Occipital lobe (tissue), 2 donors: ENCODE measurements around the gene PLEKHA4. TPM values are rescaled to one million over a fixed set of nuclear protein-coding genes. Genes with fewer than 3 reads are reported as not detected.

Experiments
- DNase-seq: peaks from one replicate; lab custom pipeline; 2025; lab: John Stamatoyannopoulos, UW
- total RNA-seq: library from RNA; depleted of rRNA; stranded (reverse); fragments of >200 nt; gene quantifications from one replicate; pipeline ENCODE4 v1.2.3, GENCODE V29; 2014

The PLEKHA4 gene
- total RNA-seq, 1 donor from 2014 or later = 0.31 TPM

- no peak for DNase-seq
Measured at GRCh38 chr19:48833049-48833448, 35.4 kb downstream of the PLEKHA4 start.

- no peak for DNase-seq
Measured at GRCh38 chr19:48830965-48831364, 37.5 kb downstream of the PLEKHA4 start.

GRCh38 chr19:48830088-48830487 is 38.3 kb downstream of the PLEKHA4 start:
- no peak for DNase-seq

- no peak for DNase-seq
Measured at GRCh38 chr19:48826606-48827020, 41.8 kb downstream of the PLEKHA4 start.

- DNase-seq = no peak
Measured at GRCh38 chr19:48822514-48822913, 45.9 kb downstream of the PLEKHA4 start.

GRCh38 chr19:48821633-48822032 is 46.8 kb downstream of the PLEKHA4 start:
- DNase-seq = no peak

- no peak for DNase-seq
Measured at GRCh38 chr19:48819366-48819816, 49.0 kb downstream of the PLEKHA4 start.

- DNase-seq = no peak
Measured at GRCh38 chr19:48818234-48818820, 50.1 kb downstream of the PLEKHA4 start.

GRCh38 chr19:48817585-48818124 is 50.8 kb downstream of the PLEKHA4 start:
- no peak for DNase-seq

- no peak for DNase-seq
Measured at GRCh38 chr19:48815870-48816501, 52.4 kb downstream of the PLEKHA4 start.

GRCh38 chr19:48814895-48815294 is 53.5 kb downstream of the PLEKHA4 start:
- DNase-seq = no peak

GRCh38 chr19:48813123-48813913 is 55.1 kb downstream of the PLEKHA4 start:
- no peak for DNase-seq

GRCh38 chr19:48812094-48812929 is 56.1 kb downstream of the PLEKHA4 start:
- peak; percentile 72 for DNase-seq

- DNase-seq = no peak
Measured at GRCh38 chr19:48810151-48810550, 58.3 kb downstream of the PLEKHA4 start.

GRCh38 chr19:48807590-48808308 is 60.7 kb downstream of the PLEKHA4 start:
- DNase-seq = no peak

GRCh38 chr19:48806818-48807589 is 61.4 kb downstream of the PLEKHA4 start:
- no peak for DNase-seq

- DNase-seq = peak; percentile 64
Measured at GRCh38 chr19:48806518-48806817, 61.9 kb downstream of the PLEKHA4 start.

- DNase-seq = no peak
Measured at GRCh38 chr19:48805452-48805851, 63.0 kb downstream of the PLEKHA4 start.

GRCh38 chr19:48804496-48804895 is 63.9 kb downstream of the PLEKHA4 start:
- no peak for DNase-seq

GRCh38 chr19:48802623-48803022 is 65.8 kb downstream of the PLEKHA4 start:
- DNase-seq = no peak
